NT2/D1 (cell line): ENCODE measurements around the gene ATP1B1.

Experiments
- SUZ12 ChIP-seq: IDR thresholded peaks from 2 replicates; pipeline ENCODE4 v1.6.1; 2011; ENCODE audit not compliant: insufficient read length, insufficient read depth; ENCODE audit errors: extremely low read depth
- ZNF274 ChIP-seq: IDR thresholded peaks from 2 replicates; pipeline ENCODE4 v1.6.1; 2011; ENCODE audit warnings: mild to moderate bottlenecking, low read depth, low read length

GRCh38 chr1:169151338-169151837 is 44.9 kb downstream of the ATP1B1 start:
- TF ChIP-seq ZNF274 (no peak), SUZ12 (no peak)
